ENCODE results near the gene BAAT. TPM values are rescaled to one million over a fixed set of nuclear protein-coding genes. Genes with fewer than 3 reads are reported as not detected.

BAAT gene
- total RNA-seq, 1 experiment from 2014 or later, result 0.25 TPM

- peaks cover 14 to 31% of the 10 kb centered on the region in 2 experiments; a peak in 3 of 4 replicates for H3K9me3 ChIP-seq (ENCODE audit: control insufficient read depth in 1 of 2, insufficient read depth in 1 of 2, low read depth in 1 of 2, low read length in 2 of 2)
- ChIA-PET RAD21 (ENCODE audit: low non-redundant PET in 1 of 2, low total read pairs in 2 of 2, uncharacterized antibody in 2 of 2, unreplicated experiment in 2 of 2) (no interaction called here), CTCF (no interaction called here), POLR2A (no interaction called here)
- no peak for DNase-seq (ENCODE audit: low read depth, low spot score)
- no peak overlapping the region for H3K9ac ChIP-seq (ENCODE audit: low read length)
- no peaks in the 10 kb centered on the region for H3K4me1 ChIP-seq (ENCODE audit: control insufficient read depth in 1 of 2, insufficient read depth in 2 of 2, low read length in 2 of 2)
- BruUV-seq (replicated peaks), result no TSS peak
- no peak overlapping the region for H3K4me2 ChIP-seq (ENCODE audit: low read length)
- no peaks in the 10 kb centered on the region for H4K20me1 ChIP-seq (ENCODE audit: insufficient read depth)
- no peak for ATAC-seq
- H3K9me2 ChIP-seq (ENCODE audit: insufficient read depth), result no peaks in the 10 kb centered on the region
- no peak overlapping the region for H3K27ac ChIP-seq (ENCODE audit: low read depth, low read length)
- no peaks in the 10 kb centered on the region for H3K79me2 ChIP-seq (ENCODE audit: insufficient read depth, low read length)
- no peak overlapping the region for H3K4me3 ChIP-seq (replicated peaks in 1 of 2; ENCODE audit: low read depth in 1 of 2, low read length in 2 of 2)
- intact Hi-C loops (cut with micrococcal nuclease), result no loop called here
- TF ChIP-seq RAD21 (IDR thresholded peaks at IDR 0.05; ENCODE audit: low read depth) (no peak), ZNF274 (IDR thresholded peaks at IDR 0.05; ENCODE audit: low read depth, low read length) (peak; percentile 56)
- no peak overlapping the region for H2AFZ ChIP-seq (ENCODE audit: low read depth, low read length, poor library complexity, severe bottlenecking)
- no peaks in the 10 kb centered on the region for H3K27me3 ChIP-seq (ENCODE audit: insufficient read depth, low read length)
- peaks cover 35 to 48% of the 10 kb centered on the region in 2 experiments for H3K36me3 ChIP-seq (ENCODE audit: control insufficient read depth in 1 of 2, insufficient read depth in 2 of 2, low read length in 2 of 2)
These were observed 23.7 kb upstream of the BAAT start for GRCh38 chr9:101408374-101409078.

DNA sequence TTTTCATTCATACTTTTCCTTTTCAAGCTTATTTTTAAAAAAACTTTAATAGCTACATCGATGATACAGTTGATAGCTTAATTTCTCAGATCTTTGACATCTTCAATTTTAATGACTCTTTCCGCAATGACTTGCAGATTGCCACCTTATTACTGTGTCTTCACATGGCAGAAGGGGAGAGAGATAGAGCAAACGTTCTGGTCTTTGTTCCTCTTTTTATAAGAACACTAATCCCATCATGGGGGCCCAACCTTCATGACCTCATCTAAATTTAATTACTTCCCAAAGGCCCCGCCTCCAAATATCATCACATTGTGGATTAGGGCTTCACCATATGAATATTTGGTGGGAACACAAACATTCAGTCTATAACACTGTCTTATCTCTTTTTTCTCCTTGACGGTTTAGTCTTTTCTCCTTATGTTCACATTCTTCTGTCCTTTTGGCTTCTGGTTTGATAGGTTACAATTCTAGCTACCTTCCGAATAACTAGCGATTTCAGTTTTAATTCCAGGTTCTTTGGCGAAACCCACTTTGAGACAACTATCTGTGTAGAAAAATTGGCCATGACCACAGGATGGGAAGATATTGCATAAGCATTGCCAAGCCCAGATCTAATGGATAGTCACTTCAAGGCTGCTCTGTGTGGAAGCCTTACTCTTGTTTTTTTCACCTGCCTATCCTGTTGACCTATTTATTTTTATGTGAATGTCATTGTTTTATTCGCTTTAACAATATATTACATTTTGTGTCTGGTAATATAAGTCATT is 18.9 kb upstream of the BAAT start:
- H3K9me2 ChIP-seq (ENCODE audit: insufficient read depth), result no peaks in the 10 kb centered on the region
- no peak overlapping the region for H3K9ac ChIP-seq (ENCODE audit: low read length)
- H3K9me3 ChIP-seq (ENCODE audit: control insufficient read depth in 1 of 2, insufficient read depth in 1 of 2, low read depth in 1 of 2, low read length in 2 of 2), result peaks cover 5 to 20% of the 10 kb centered on the region in 2 experiments; a peak in 3 of 4 replicates
- H3K36me3 ChIP-seq (ENCODE audit: control insufficient read depth in 1 of 2, insufficient read depth in 2 of 2, low read length in 2 of 2), result peaks cover 56 to 67% of the 10 kb centered on the region in 2 experiments
- no peak overlapping the region for H3K4me3 ChIP-seq (replicated peaks in 1 of 2; ENCODE audit: low read depth in 1 of 2, low read length in 2 of 2)
- peaks cover 25% of the 10 kb centered on the region for H3K79me2 ChIP-seq (ENCODE audit: insufficient read depth, low read length)
- no peak overlapping the region for H2AFZ ChIP-seq (ENCODE audit: low read depth, low read length, poor library complexity, severe bottlenecking)
- intact Hi-C loops (cut with micrococcal nuclease), result no loop called here
- no peaks in the 10 kb centered on the region for H3K27me3 ChIP-seq (ENCODE audit: insufficient read depth, low read length)
- ChIA-PET RAD21 (ENCODE audit: low non-redundant PET in 1 of 2, low total read pairs in 2 of 2, uncharacterized antibody in 2 of 2, unreplicated experiment in 2 of 2) (no interaction called here), CTCF (interaction anchor here (0.6 kb wide), 1 partner anchor 15 kb away, joined by 3 read pairs; no protein-coding TSS in a partner anchor), POLR2A (no interaction called here)
- no peaks in the 10 kb centered on the region for H4K20me1 ChIP-seq (ENCODE audit: insufficient read depth)
- H3K27ac ChIP-seq (ENCODE audit: low read depth, low read length), result no peak overlapping the region
- TF ChIP-seq RAD21 (IDR thresholded peaks at IDR 0.05; ENCODE audit: low read depth) (no peak), POLR2AphosphoS5 (IDR thresholded peaks at IDR 0.05; ENCODE audit: low read depth, low read length) (no peak), EGR1 (IDR thresholded peaks at IDR 0.05; ENCODE audit: low read depth) (no peak), ZNF274 (IDR thresholded peaks at IDR 0.05; ENCODE audit: low read depth, low read length) (no peak), SIN3A (IDR thresholded peaks at IDR 0.05; ENCODE audit: low read depth) (no peak), TCF7L2 (IDR thresholded peaks at IDR 0.05; ENCODE audit: borderline replicate concordance, extremely low read depth, insufficient read depth, insufficient read length) (no peak), SRF (IDR thresholded peaks at IDR 0.05; ENCODE audit: low read depth) (no peak), ZFX (IDR thresholded peaks at IDR 0.05) (no peak), MAX (IDR thresholded peaks at IDR 0.05) (no peak)
- no TSS peak for BruUV-seq (replicated peaks)
- ATAC-seq (no peak), DNase-seq (ENCODE audit: low read depth, low spot score) (no peak)
- H3K4me2 ChIP-seq (ENCODE audit: low read length), result no peak overlapping the region
- H3K4me1 ChIP-seq (ENCODE audit: control insufficient read depth in 1 of 2, insufficient read depth in 2 of 2, low read length in 2 of 2), result peaks cover 3 to 7% of the 10 kb centered on the region in 2 experiments; a peak in 3 of 4 replicates
